Subcutaneous adipose tissue (tissue), 4 donors: Measurements from ENCODE around the gene KIAA1328. TPM values are rescaled to one million over a fixed set of nuclear protein-coding genes. Genes with fewer than 3 reads are reported as not detected.

ENCODE experiments used
- total RNA-seq, 4 donors: library from RNA; depleted of rRNA; stranded (reverse); fragments of >200 nt; gene quantifications; one replicate each; pipeline ENCODE4 v1.1.0, GENCODE V29; 2016
- TF ChIP-seq, protein P1 (sequence below): fragments of 450-650 bp; IDR thresholded peaks from one replicate; pipeline ENCODE4 v1.5.1; 2016; ENCODE audit warnings: low read depth, mild to moderate bottlenecking, control low read depth, antibody characterized with exemption, moderate library complexity

The KIAA1328 gene
- total RNA-seq, 4 donors from 2014 or later, result 15.0 to 22.8 (median 18.9) TPM

DNA sequence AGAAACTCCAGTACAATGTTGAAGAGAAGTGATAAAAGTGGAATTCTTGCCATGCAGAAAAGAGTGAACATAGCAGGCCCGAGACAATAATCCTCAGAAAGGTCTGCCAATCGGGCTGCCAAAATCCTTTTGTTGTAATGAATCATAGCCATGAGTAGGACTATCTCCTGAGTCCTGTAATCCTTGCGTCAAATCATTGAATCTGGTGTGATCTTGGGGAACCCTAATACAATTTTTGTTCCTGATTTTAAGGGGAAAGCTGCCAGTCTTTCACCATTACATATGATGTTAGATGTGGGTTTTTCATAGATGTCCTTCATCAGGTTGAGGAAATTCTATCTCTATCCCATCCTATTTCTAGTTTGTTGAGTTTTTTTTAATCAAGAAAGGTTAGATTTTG is 2.4 kb upstream of the KIAA1328 start:
- TF ChIP-seq, protein P1, sequence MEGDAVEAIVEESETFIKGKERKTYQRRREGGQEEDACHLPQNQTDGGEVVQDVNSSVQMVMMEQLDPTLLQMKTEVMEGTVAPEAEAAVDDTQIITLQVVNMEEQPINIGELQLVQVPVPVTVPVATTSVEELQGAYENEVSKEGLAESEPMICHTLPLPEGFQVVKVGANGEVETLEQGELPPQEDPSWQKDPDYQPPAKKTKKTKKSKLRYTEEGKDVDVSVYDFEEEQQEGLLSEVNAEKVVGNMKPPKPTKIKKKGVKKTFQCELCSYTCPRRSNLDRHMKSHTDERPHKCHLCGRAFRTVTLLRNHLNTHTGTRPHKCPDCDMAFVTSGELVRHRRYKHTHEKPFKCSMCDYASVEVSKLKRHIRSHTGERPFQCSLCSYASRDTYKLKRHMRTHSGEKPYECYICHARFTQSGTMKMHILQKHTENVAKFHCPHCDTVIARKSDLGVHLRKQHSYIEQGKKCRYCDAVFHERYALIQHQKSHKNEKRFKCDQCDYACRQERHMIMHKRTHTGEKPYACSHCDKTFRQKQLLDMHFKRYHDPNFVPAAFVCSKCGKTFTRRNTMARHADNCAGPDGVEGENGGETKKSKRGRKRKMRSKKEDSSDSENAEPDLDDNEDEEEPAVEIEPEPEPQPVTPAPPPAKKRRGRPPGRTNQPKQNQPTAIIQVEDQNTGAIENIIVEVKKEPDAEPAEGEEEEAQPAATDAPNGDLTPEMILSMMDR, result no peak

- TF ChIP-seq, protein P1, result no peak
Observed at GRCh38 chr18:36828157-36828629, 734 bp upstream of the KIAA1328 start.

DNA sequence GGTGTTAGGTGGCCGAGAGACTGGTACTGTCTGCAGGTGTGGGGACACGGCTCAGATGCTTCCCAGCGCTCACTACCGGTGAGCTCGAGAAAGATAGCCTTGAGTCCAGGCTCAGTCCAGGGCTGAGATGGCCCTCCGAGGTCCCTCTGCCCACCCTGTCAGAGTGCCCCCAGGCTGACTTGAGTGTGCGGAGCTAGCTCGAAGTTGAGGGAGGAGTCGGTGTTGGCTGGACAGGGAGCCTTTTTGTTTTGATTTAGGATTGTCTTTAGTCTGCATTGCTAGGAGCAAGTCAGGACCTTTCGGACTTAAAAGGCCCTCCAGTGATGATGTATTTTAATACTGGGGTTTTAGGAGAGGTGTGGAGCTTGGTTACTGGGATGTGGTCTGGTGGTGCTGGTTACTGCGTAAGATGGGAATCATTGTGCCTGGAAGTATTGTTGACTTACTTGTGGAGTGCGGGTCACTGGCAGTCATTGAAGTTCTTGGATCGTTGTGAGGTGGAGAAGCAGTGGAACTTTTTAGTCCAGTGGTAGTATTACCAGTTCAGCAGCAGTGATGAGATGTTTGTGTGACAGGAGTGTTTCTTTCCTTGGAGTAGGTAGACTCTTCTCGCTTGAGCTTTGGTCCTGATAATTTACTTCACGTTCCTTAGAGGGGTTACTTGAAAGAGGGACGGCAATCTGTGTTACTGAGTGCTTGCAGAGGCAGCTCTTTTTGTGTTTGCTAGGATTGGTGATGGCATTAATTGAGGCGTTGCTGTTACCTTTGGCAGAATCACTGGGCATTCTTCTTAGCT is 633 bp downstream of the KIAA1328 start:
- TF ChIP-seq, protein P1, result no peak

DNA sequence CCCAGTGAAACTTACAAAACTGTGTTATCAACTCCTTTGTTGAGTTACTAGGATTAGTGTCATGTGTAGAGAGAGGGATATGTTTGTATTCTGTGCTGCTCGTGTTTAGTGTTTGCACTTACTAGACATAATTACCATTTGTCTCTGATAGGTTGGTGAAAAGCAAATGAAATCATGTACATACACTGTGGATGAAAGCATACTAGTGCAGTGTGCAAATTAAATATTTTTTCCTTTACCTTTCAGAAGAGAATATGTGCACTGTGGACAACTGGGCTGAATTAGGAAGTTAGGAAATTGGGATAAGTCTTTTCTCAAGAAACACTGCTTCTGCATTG is 1.2 kb downstream of the KIAA1328 start:
- TF ChIP-seq, protein P1, result no peak

GRCh38 chr18:36831139-36831538 is 2.2 kb downstream of the KIAA1328 start:
- TF ChIP-seq, protein P1, result no peak

DNA sequence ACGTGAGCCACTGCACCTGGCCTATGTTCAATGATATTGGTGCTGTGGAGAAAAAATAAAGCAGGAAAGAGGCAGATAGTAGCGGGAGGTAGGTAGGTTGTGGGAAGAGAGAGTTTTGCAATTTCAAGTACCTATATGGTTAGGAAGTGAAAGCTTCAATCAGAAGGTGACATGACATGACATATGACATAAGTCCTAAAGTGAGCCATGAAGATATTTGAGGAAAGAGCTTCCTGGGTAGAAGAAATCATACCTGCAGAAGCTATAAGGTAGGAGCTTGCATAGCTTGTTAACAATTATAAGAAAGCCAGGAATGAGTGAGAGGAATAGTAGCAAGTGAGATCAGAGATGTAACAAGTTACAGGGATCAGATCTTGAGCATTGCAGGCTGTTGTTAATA is 4.2 kb downstream of the KIAA1328 start:
- TF ChIP-seq, protein P1, result no peak

- TF ChIP-seq, protein P1, result no peak
Observed at GRCh38 chr18:36835927-36836326, 7.0 kb downstream of the KIAA1328 start.
